ENCODE data around the gene KRTAP10-2.

The KRTAP10-2 gene

DNA sequence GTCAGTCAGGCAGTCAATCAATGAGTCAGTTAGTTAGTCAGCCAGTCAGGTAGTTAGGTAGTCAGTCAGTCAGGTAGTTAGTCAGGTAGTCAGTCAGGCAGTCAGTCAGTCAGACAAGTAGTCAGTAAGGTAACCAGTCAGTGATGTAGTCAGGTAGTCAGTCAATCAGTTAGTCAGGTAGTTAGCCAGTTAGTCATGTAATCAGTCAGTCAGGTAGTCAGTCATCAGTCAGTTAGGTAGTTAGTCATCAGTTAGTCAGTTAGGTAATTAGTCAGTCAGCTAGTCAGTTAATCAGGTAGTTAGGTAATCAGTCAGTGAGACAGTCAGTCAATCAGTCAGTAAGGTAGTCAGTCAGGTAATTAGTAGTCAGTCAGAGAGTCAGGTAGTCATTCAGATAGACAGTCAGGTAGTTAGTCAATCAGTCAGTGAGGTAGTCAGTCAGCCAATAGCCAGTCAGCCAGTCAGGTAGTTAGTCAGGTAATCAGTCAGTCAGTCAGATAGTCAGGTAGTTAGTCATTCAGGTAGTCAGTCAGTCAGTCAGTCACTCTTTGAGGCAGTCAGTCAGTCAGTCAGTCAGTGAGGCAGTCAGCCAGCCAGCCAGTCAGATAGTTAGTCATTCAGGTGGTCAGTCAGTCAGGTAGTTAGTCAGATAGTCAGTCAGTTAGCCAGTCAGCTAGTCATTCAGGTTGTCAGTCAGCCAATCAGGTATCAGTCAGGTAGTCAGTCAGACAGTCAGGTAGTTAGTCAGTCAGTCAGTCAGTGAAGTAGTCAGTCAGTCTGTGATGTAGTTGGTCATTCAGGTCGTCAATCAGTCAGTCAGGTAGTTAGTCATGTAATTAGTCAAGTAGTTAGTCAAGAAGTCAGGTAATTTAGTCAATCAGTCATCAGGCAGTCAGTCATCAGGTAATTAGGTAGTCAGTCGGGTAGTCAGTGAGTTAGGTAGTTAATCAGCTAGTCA is 26.6 kb downstream of the KRTAP10-2 start:
- FAIRE-seq = peak; percentile 78
- no peak for TF ChIP-seq SPI1 (IDR thresholded peaks at IDR 0.05; ENCODE audit: low read depth, low read length)
- no peak for TF ChIP-seq POLR2AphosphoS5 (IDR thresholded peaks at IDR 0.05; ENCODE audit: low read depth, low read length)
- TF ChIP-seq POU2F2 (IDR thresholded peaks at IDR 0.05; ENCODE audit: low read depth, low read length) = no peak
- no peak for TF ChIP-seq POLR2A (IDR thresholded peaks at IDR 0.05; ENCODE audit: low read depth, low read length)
- TF ChIP-seq PAX5 (IDR thresholded peaks at IDR 0.05; ENCODE audit: insufficient read depth, low read length, severe bottlenecking) = no peak
- TF ChIP-seq TAF1 (IDR thresholded peaks at IDR 0.05; ENCODE audit: low read depth, low read length) = no peak
- DNase-seq (ENCODE audit: insufficient read length, low spot score) = no peak

DNA sequence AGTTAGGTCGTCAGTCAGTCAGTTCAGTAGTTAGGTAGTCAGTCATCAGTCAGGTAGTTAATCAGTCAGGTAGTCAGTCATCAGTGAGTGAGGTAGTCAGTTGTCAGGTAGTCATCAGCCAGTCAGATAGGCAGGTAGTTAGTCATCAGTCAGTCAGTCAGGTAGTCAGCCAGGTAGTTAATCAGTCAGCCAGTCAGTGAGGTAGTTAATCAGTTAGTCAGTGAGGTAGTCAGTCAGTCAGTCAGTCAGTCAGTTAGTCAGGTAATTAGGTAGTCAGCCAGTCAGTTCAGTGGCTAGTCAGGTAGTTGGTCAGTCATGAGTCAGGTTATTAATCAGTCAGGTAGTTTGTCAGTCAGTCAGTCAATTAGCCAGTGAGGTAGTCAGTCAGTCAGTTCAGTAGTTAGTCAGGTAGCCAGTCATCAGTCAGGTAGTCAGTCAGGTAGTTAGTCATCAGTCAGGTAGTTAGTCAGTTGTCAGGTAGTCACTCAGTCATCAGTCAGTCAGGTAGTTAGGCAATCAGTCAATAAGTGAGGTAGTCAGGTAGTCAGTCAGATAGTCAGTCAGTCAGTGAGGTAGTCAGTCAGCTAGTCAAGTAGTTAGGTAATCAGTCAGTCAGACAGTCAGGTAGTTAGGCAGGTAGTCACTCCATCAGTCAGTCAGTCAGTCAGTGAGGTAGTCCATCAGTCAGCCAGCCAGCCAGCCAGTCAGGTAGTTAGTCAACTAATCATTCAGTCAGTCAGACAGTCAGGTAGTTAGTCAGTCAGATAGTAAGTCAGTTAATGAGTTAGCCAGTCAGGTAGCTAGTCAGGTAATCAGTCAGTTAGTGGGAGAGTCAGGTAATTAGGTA is 27.5 kb downstream of the KRTAP10-2 start:
- no peak for DNase-seq (ENCODE audit: insufficient read length, low spot score)

DNA sequence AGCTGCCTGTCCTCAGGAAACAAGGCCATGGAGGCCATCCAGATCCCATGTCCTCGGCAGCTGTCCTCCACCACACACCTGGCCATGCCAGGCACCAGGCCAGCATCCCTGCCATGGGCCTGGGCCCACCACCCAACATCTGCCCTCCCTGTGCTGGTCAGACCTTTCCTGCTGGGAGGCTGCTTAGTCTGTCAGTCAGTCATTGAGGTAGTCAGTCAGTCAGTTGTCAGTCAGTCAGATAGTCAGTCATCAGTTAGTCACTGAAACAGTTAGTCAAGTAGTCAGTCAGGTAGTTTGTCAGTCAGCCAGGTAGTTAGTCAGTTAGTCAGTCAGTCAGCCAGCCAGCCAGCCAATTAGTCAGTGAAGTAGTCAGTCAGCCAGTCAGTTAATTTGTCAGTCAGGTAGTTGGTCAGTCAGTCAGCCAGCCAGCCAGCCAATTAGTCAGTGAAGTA is 28.5 kb downstream of the KRTAP10-2 start:
- FAIRE-seq (peak; percentile 55), DNase-seq (ENCODE audit: insufficient read length, low spot score) (no peak)
- TF ChIP-seq POLR2AphosphoS5 (IDR thresholded peaks at IDR 0.05; ENCODE audit: low read depth, low read length) (no peak), TAF1 (IDR thresholded peaks at IDR 0.05; ENCODE audit: low read depth, low read length) (no peak), SPI1 (IDR thresholded peaks at IDR 0.05; ENCODE audit: low read depth, low read length) (no peak), POLR2A (IDR thresholded peaks at IDR 0.05; ENCODE audit: low read depth, low read length) (no peak), PAX5 (IDR thresholded peaks at IDR 0.05; ENCODE audit: insufficient read depth, low read length, severe bottlenecking) (no peak), POU2F2 (IDR thresholded peaks at IDR 0.05; ENCODE audit: low read depth, low read length) (no peak)

More for the DNA sequence above, 27.5 kb downstream of the KRTAP10-2 start:
- peak; percentile 67 for FAIRE-seq
- TF ChIP-seq PAX5 (IDR thresholded peaks at IDR 0.05; ENCODE audit: insufficient read depth, low read length, severe bottlenecking) = no peak
- TF ChIP-seq POLR2AphosphoS5 (IDR thresholded peaks at IDR 0.05; ENCODE audit: low read depth, low read length) = no peak
- TF ChIP-seq POLR2A (IDR thresholded peaks at IDR 0.05; ENCODE audit: low read depth, low read length) = no peak
- no peak for TF ChIP-seq TAF1 (IDR thresholded peaks at IDR 0.05; ENCODE audit: low read depth, low read length)
- no peak for TF ChIP-seq POU2F2 (IDR thresholded peaks at IDR 0.05; ENCODE audit: low read depth, low read length)
- TF ChIP-seq SPI1 (IDR thresholded peaks at IDR 0.05; ENCODE audit: low read depth, low read length) = no peak

DNA sequence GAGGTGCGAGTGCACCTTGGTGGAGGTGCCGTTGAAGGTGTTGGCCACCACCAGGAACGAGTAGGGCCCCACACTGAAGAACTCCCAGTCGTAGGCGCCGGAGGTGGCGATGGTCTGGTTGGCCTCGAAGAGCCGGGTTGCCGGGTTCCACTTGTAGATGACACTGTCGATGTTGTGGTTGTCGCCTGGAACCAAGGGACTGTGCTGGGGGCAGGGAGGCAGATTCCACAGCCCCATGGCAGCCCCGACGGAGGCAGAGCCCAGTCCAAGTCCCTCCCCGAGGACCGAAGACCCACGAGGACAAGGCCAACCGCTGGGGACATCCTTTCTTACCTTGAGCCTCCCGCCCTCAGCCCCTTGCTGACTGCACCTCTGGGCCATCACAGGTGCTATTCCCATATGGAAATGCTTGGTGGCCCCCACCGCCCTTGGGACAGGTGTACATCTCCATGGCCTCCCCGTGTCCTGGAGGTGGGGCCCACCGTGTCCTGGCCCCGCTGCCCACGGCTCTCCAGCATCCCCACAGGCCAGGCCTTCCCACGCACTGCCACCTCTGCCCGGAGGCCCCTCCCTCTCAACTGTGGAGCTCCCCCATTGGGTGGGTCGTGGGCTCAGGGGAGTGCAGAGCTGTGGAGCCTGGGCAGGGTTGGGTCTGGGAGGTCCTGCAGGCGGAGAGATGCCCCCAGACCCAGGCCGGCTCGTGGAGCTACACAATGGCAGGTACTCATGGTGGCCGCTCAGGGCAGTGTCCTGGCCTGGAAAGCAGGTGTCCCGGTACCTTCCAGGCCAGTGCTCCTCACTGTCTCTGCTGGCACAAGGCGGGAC is 29.2 kb downstream of the KRTAP10-2 start:
- no peak for FAIRE-seq

GRCh38 chr21:44521301-44521927 is 29.9 kb downstream of the KRTAP10-2 start:
- FAIRE-seq (no peak), DNase-seq (ENCODE audit: insufficient read length, low spot score) (no peak)
- TF ChIP-seq POLR2AphosphoS5 (IDR thresholded peaks at IDR 0.05; ENCODE audit: low read depth, low read length) = no peak
- TF ChIP-seq SPI1 (IDR thresholded peaks at IDR 0.05; ENCODE audit: low read depth, low read length) = no peak
- TF ChIP-seq TAF1 (IDR thresholded peaks at IDR 0.05; ENCODE audit: low read depth, low read length) = no peak
- TF ChIP-seq POU2F2 (IDR thresholded peaks at IDR 0.05; ENCODE audit: low read depth, low read length) = no peak
- TF ChIP-seq PAX5 (IDR thresholded peaks at IDR 0.05; ENCODE audit: insufficient read depth, low read length, severe bottlenecking) = no peak
- no peak for TF ChIP-seq POLR2A (IDR thresholded peaks at IDR 0.05; ENCODE audit: low read depth, low read length)

More for the DNA sequence above, 29.2 kb downstream of the KRTAP10-2 start:
- TF ChIP-seq POLR2A (IDR thresholded peaks at IDR 0.05; ENCODE audit: low read depth, low read length) = no peak
- no peak for TF ChIP-seq PAX5 (IDR thresholded peaks at IDR 0.05; ENCODE audit: insufficient read depth, low read length, severe bottlenecking)
- TF ChIP-seq SPI1 (IDR thresholded peaks at IDR 0.05; ENCODE audit: low read depth, low read length) = no peak
- no peak for TF ChIP-seq POU2F2 (IDR thresholded peaks at IDR 0.05; ENCODE audit: low read depth, low read length)
- no peak for TF ChIP-seq TAF1 (IDR thresholded peaks at IDR 0.05; ENCODE audit: low read depth, low read length)
- no peak for TF ChIP-seq POLR2AphosphoS5 (IDR thresholded peaks at IDR 0.05; ENCODE audit: low read depth, low read length)
- DNase-seq (ENCODE audit: insufficient read length, low spot score) = no peak

DNA sequence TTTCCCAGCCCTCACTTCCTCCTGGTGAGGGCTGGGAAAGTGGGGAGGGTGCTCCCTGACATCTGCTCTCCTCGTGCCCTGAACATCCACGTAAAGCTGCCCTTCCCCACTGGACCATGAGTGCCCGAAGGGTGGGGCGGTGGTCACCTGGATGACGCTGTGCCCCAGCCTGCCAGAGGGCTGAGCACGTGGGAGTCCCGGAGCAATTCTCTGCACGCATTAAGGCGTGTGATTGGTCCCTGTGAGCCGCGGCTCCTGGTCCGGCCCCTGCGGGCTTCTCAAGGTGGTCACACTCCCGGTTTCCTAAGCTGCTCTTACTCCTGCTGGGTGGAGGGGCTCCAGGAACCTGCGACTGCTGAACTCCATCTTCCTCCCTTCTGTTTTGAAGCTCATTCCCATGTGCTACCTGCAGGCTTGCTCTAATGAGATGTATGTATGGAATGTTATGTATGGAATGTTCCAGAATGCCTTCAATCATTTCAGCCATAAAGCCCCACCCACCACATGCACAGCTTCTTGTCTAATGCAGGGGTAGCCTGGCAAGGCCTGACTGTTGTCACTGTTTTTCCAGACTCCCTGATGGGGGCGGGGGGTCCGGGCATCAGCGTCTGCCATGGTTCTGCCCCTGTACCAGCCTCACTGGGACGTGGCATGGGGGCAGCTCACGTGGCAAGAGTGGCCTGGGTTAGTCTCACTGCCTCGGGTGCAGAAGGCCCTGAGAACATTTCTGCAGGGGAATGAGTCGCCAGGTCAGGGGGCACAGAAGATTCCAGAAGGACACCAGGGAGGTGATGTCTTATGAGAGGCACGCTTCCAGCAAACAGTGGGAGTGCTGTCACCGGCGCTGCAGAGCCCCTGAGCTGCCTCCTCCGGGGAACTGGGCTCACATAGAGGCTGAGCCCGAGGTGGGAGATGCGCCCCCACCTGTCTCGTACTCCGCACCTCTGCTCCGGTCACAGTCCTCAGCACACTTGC is 30.7 kb downstream of the KRTAP10-2 start:
- FAIRE-seq (no peak), DNase-seq (ENCODE audit: insufficient read length, low spot score) (no peak)
- TF ChIP-seq POLR2AphosphoS5 (IDR thresholded peaks at IDR 0.05; ENCODE audit: low read depth, low read length) (no peak), SPI1 (IDR thresholded peaks at IDR 0.05; ENCODE audit: low read depth, low read length) (no peak), PAX5 (IDR thresholded peaks at IDR 0.05; ENCODE audit: insufficient read depth, low read length, severe bottlenecking) (no peak), POU2F2 (IDR thresholded peaks at IDR 0.05; ENCODE audit: low read depth, low read length) (no peak), POLR2A (IDR thresholded peaks at IDR 0.05; ENCODE audit: low read depth, low read length) (no peak), TAF1 (IDR thresholded peaks at IDR 0.05; ENCODE audit: low read depth, low read length) (no peak)

All from GM12891 (cell line).